Mesenchymal stem cell (in vitro differentiated cells and primary cell): Measurements from ENCODE around the gene PTPN1.
A peak's percentile ranks its signal among the peaks of the same experiment; 100 is the strongest.
"Not testable (repeated sequence)": the region's sequence is repeated elsewhere in the genome, so short reads cannot be mapped to it uniquely, and the experiment has no call there.

Source experiments
- DNase-seq: peaks from one replicate; pipeline ENCODE4 v3.0.0-alpha.2; 2013
- H2AFZ ChIP-seq: one replicate; pipeline ENCODE4 v1.6.1; 2013; ENCODE audit warnings: low read depth, mild to moderate bottlenecking, control low read depth, inconsistent platforms, low read length, moderate library complexity
- H2AK5ac ChIP-seq: 2 replicates; pipeline ENCODE4 v1.6.1; 2013; ENCODE audit warnings: low read length, moderate library complexity, mild to moderate bottlenecking, inconsistent platforms; ENCODE audit not compliant: severe bottlenecking
- H2BK120ac ChIP-seq: one replicate; pipeline ENCODE4 v1.6.1; 2013; ENCODE audit warnings: low read depth, mild to moderate bottlenecking, inconsistent platforms, low read length, moderate library complexity
- H2BK12ac ChIP-seq, 2 experiments: one replicate each; pipeline ENCODE4 v1.6.1; 2013; ENCODE audit warnings: inconsistent platforms in 2 of 2, low read length in 2 of 2, mild to moderate bottlenecking in 2 of 2, moderate library complexity in 2 of 2, control low read depth in 1 of 2
- H2BK15ac ChIP-seq: one replicate; pipeline ENCODE4 v1.6.1; 2013; ENCODE audit warnings: mild to moderate bottlenecking, low read depth, inconsistent platforms; ENCODE audit not compliant: poor library complexity, severe bottlenecking
- H2BK5ac ChIP-seq: 2 replicates; pipeline ENCODE4 v1.6.1; 2013; ENCODE audit warnings: low read depth, mild to moderate bottlenecking, low read length, control low read depth, inconsistent platforms; ENCODE audit not compliant: poor library complexity, severe bottlenecking
- H3K14ac ChIP-seq, 2 experiments: one replicate each; pipeline ENCODE4 v1.6.1; 2013; ENCODE audit warnings: inconsistent platforms in 2 of 2, low read length in 2 of 2, control low read depth in 1 of 2, mild to moderate bottlenecking in 1 of 2, moderate library complexity in 1 of 2
- H3K18ac ChIP-seq, 2 experiments: one replicate each; pipeline ENCODE4 v1.6.1; 2013; ENCODE audit warnings: inconsistent platforms in 2 of 2, low read length in 2 of 2, control low read depth in 1 of 2, low read depth in 1 of 2, mild to moderate bottlenecking in 1 of 2
- H3K23ac ChIP-seq, 2 experiments: one replicate each; pipeline ENCODE4 v1.6.1; 2013; ENCODE audit warnings: inconsistent platforms in 2 of 2, low read length in 2 of 2, mild to moderate bottlenecking in 2 of 2, moderate library complexity in 2 of 2, control low read depth in 1 of 2
- H3K27ac ChIP-seq: 2 replicates; pipeline ENCODE4 v1.5.1; 2013; ENCODE audit warnings: mild to moderate bottlenecking, moderate library complexity, low read length, control low read depth, inconsistent platforms; ENCODE audit not compliant: poor library complexity, severe bottlenecking
- H3K27me3 ChIP-seq, 2 experiments: 2 replicates each; pipeline versions ENCODE4 v1.6.1 to v1.7.0; 2013; ENCODE audit warnings: low read length in 2 of 2, mild to moderate bottlenecking in 2 of 2, moderate library complexity in 2 of 2, control low read depth in 1 of 2, inconsistent platforms in 1 of 2; ENCODE audit not compliant: control insufficient read depth in 1 of 2, insufficient read depth in 1 of 2
- H3K36me3 ChIP-seq, 2 experiments: 2 replicates each; pipeline versions ENCODE4 v1.6.1 to v1.7.0; 2013; ENCODE audit warnings: low read length in 2 of 2, control low read depth in 1 of 2, inconsistent platforms in 1 of 2, low read depth in 1 of 2, mild to moderate bottlenecking in 1 of 2; ENCODE audit not compliant: insufficient read depth in 2 of 2, control insufficient read depth in 1 of 2
- H3K4ac ChIP-seq, 2 experiments: one replicate each; pipeline ENCODE4 v1.6.1; 2013; ENCODE audit warnings: inconsistent platforms in 2 of 2, low read length in 2 of 2, mild to moderate bottlenecking in 2 of 2, moderate library complexity in 2 of 2, control low read depth in 1 of 2, low read depth in 1 of 2
- H3K4me1 ChIP-seq: 2 replicates; pipeline ENCODE4 v1.6.1; 2013; ENCODE audit warnings: low read depth, low read length, control low read depth; ENCODE audit not compliant: control insufficient read depth, insufficient read depth
- H3K4me2 ChIP-seq: 2 replicates; pipeline ENCODE4 v1.6.1; 2013; ENCODE audit warnings: low read length, mild to moderate bottlenecking, inconsistent platforms; ENCODE audit not compliant: poor library complexity, severe bottlenecking
- H3K4me3 ChIP-seq, 2 experiments: 2 replicates each; pipeline versions ENCODE4 v1.5.1 to v1.7.0; 2013; ENCODE audit warnings: low read length in 2 of 2, mild to moderate bottlenecking in 2 of 2, control low read depth in 1 of 2, low read depth in 1 of 2; ENCODE audit not compliant: insufficient read depth in 1 of 2
- H3K79me1 ChIP-seq: replicated peaks from 2 replicates; pipeline ENCODE4 v1.6.1; 2013; ENCODE audit warnings: mild to moderate bottlenecking, control low read depth, low read length, inconsistent platforms; ENCODE audit not compliant: poor library complexity, severe bottlenecking
- H3K9ac ChIP-seq: 2 replicates; pipeline ENCODE4 v1.7.0; 2013; ENCODE audit warnings: mild to moderate bottlenecking, low read length, moderate library complexity
- H3K9me3 ChIP-seq: 2 replicates; pipeline ENCODE4 v1.7.0; 2013; ENCODE audit warnings: mild to moderate bottlenecking, low read length; ENCODE audit not compliant: control insufficient read depth
- H4K8ac ChIP-seq: one replicate; pipeline ENCODE4 v1.6.1; 2013; ENCODE audit warnings: inconsistent platforms, mild to moderate bottlenecking, low read length, moderate library complexity
- H4K91ac ChIP-seq: one replicate; pipeline ENCODE4 v1.6.1; 2013; ENCODE audit warnings: mild to moderate bottlenecking, low read length, inconsistent platforms
- WGBS: methylation state at CpG from one replicate; pipeline ENCODE4 v1.1.7; 2013; ENCODE audit warnings: mixed read lengths; 5-methylcytosine and 5-hydroxymethylcytosine counted together

Gene PTPN1

GRCh38 chr20:50471231-50471630 lies 39.0 kb upstream of the PTPN1 start:
- H2BK12ac ChIP-seq: no peak overlapping the region
- H3K9ac ChIP-seq: no peak overlapping the region
- H3K9me3 ChIP-seq: no peaks in the 10 kb centered on the region
- no peak overlapping the region for H4K8ac ChIP-seq
- no peak overlapping the region for H2BK15ac ChIP-seq
- no peak overlapping the region for H4K91ac ChIP-seq
- H3K79me1 ChIP-seq: no peaks in the 10 kb centered on the region
- no peak overlapping the region for H3K4ac ChIP-seq
- no peak overlapping the region for H3K18ac ChIP-seq
- no peak for DNase-seq
- no peak overlapping the region for H3K4me3 ChIP-seq
- H3K4me1 ChIP-seq: peaks cover 2% of the 10 kb centered on the region
- WGBS: no CpG with 5 or more reads among the region's 1 CpG
- no peak overlapping the region for H2AK5ac ChIP-seq
- no peak overlapping the region for H3K14ac ChIP-seq
- H3K4me2 ChIP-seq: no peak overlapping the region
- H3K27me3 ChIP-seq: no peaks in the 10 kb centered on the region
- no peak overlapping the region for H3K23ac ChIP-seq
- H3K36me3 ChIP-seq: no peaks in the 10 kb centered on the region
- H2AFZ ChIP-seq: no peak overlapping the region
- no peak overlapping the region for H3K27ac ChIP-seq
- no peak overlapping the region for H2BK120ac ChIP-seq
- H2BK5ac ChIP-seq: no peak overlapping the region

GRCh38 chr20:50472693-50473664 lies 37.2 kb upstream of the PTPN1 start:
- Histone ChIP-seq H2BK120ac (no peak overlapping the region), H3K4me3 (no peak overlapping the region)

DNA sequence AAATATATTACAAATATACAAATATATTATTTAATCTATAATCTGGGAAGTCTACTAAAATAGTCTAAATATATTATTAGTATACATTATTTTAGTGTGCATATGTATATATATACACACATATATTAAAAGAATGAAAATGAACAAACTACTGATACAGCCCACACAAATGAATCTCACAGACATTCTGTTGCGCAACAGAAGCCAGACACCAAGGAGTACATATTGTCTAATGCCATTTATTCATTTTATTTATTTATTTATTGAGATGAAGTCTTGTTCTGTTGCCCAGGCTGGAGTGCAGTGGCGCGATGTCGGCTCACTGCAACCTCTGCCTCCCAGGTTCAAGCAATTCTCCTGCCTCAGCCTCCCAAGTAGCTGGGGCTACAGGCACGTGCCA lies 35.8 kb upstream of the PTPN1 start:
- not testable (repeated sequence) for H4K8ac ChIP-seq, H2AK5ac ChIP-seq, H2AFZ ChIP-seq, H2BK12ac ChIP-seq, H3K4me1 ChIP-seq, H3K4me2 ChIP-seq, H3K36me3 ChIP-seq, H3K4ac ChIP-seq, H2BK120ac ChIP-seq, H3K27me3 ChIP-seq, H2BK5ac ChIP-seq, DNase-seq, H3K14ac ChIP-seq, H3K4me3 ChIP-seq, H2BK15ac ChIP-seq, H3K18ac ChIP-seq, H4K91ac ChIP-seq, H3K9me3 ChIP-seq, H3K79me1 ChIP-seq, H3K9ac ChIP-seq, H3K23ac ChIP-seq, H3K27ac ChIP-seq
- 92% methylated on average over 1 of the region's 5 CpGs for WGBS

More at GRCh38 chr20:50472693-50473664, 37.2 kb upstream of the PTPN1 start:
- H3K9ac ChIP-seq: no peak overlapping the region
- H2BK5ac ChIP-seq: no peak overlapping the region
- no peak for DNase-seq
- peaks cover 2% of the 10 kb centered on the region for H3K4me1 ChIP-seq
- H3K79me1 ChIP-seq: no peaks in the 10 kb centered on the region
- H2AK5ac ChIP-seq: no peak overlapping the region
- H3K18ac ChIP-seq: no peak overlapping the region
- no peak overlapping the region for H3K4me2 ChIP-seq
- no peak overlapping the region for H4K91ac ChIP-seq
- H2AFZ ChIP-seq: no peak overlapping the region
- H3K4ac ChIP-seq: no peak overlapping the region
- no peak overlapping the region for H2BK12ac ChIP-seq
- no peak overlapping the region for H3K23ac ChIP-seq
- H4K8ac ChIP-seq: no peak overlapping the region
- H3K27ac ChIP-seq: no peak overlapping the region
- WGBS: 87% methylated on average over 8 of the region's 12 CpGs
- H3K14ac ChIP-seq: no peak overlapping the region
- H3K36me3 ChIP-seq: no peaks in the 10 kb centered on the region
- peak overlapping the region; percentile 41 for H2BK15ac ChIP-seq
- H3K9me3 ChIP-seq: no peaks in the 10 kb centered on the region
- no peaks in the 10 kb centered on the region for H3K27me3 ChIP-seq

- Histone ChIP-seq H3K4ac (no peak overlapping the region), H2BK12ac (no peak overlapping the region), H2BK15ac (no peak overlapping the region), H4K8ac (no peak overlapping the region), H2AK5ac (no peak overlapping the region), H3K4me3 (no peak overlapping the region), H3K14ac (no peak overlapping the region), H2BK120ac (no peak overlapping the region), H3K27me3 (no peaks in the 10 kb centered on the region), H2AFZ (no peak overlapping the region), H3K9me3 (no peaks in the 10 kb centered on the region), H3K4me2 (no peak overlapping the region), H3K79me1 (no peaks in the 10 kb centered on the region), H3K9ac (no peak overlapping the region), H3K4me1 (peaks cover 2% of the 10 kb centered on the region), H3K36me3 (no peaks in the 10 kb centered on the region), H3K27ac (no peak overlapping the region), H2BK5ac (no peak overlapping the region), H3K18ac (no peak overlapping the region), H3K23ac (no peak overlapping the region), H4K91ac (no peak overlapping the region)
- 78% methylated on average over 13 of the region's 14 CpGs for WGBS
- DNase-seq: peak; percentile 54
Measured at GRCh38 chr20:50475681-50476292, 34.4 kb upstream of the PTPN1 start.
